Activated CD8-positive, alpha-beta memory T cell treated with anti-CD3 and anti-CD28 coated beads for 24 hours (primary cell): ENCODE measurements around the gene NDUFB10.

Experiments
- DNase-seq: peaks from one replicate; pipeline ENCODE4 v3.0.0-alpha.2; 2020

Gene NDUFB10

GRCh38 chr16:2004795-2005517, 45.6 kb downstream of the NDUFB10 start:
- DNase-seq, result no peak

GRCh38 chr16:2005646-2006045, 46.3 kb downstream of the NDUFB10 start:
- DNase-seq, result peak; percentile 55

DNA sequence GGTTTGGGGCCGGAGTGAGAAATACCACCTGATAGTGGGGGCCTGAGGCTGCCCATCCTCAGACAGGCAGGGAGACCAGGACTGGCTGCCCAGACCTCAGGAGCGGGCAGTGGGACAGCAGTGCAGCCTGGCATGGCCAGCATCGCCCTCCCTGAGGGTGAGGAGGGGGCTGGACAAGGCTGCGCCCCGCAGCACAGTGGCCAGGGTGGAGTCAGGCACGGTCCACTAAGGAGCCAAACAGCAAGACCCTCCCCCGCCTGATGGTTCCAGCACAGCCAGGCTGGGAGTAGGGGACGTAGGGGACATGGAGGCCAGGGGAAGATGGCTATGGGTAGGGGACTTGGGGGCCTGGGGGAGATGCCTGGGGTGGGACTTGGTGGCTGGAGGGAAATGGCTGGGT, 47.0 kb downstream of the NDUFB10 start:
- DNase-seq, result no peak

DNA sequence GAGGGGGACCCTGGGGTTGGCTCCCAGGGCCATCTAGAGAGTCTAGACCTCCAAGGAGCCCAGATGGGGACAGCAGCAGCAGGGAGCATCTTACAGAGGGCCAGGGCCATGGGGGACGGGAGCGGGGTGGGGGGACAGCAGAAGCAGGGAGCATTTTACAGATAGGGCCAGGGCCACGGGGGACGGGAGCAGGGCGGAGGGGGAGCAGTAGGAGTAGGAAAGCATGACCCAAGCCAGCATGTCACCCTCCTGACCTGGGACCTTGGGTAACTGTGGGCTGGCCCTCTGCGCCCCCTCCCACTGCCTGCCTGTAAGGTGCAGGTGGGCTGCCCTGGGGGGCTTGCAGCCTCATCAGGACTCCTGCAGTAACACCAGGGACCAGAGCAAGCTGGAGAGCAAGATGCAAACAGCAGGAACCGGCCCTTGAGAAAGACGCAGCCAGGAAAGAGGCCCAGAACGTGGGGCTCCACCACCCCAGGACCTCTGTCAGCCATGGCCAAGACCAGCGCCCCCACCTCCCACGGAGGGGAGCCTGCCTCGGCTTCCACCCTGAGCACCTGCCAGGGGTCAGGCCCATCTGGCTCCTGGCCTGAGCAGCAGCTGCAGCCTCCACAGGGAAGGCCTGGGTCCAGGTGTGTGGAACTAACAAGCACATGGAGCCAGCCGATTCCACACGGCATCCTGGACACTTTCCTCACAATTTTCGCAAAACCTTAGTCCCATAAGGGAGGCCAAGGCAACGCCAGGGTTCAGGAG, 47.9 kb downstream of the NDUFB10 start:
- no peak for DNase-seq

- peak; percentile 71 for DNase-seq
Observed at GRCh38 chr16:2008009-2008526, 48.7 kb downstream of the NDUFB10 start.

DNA sequence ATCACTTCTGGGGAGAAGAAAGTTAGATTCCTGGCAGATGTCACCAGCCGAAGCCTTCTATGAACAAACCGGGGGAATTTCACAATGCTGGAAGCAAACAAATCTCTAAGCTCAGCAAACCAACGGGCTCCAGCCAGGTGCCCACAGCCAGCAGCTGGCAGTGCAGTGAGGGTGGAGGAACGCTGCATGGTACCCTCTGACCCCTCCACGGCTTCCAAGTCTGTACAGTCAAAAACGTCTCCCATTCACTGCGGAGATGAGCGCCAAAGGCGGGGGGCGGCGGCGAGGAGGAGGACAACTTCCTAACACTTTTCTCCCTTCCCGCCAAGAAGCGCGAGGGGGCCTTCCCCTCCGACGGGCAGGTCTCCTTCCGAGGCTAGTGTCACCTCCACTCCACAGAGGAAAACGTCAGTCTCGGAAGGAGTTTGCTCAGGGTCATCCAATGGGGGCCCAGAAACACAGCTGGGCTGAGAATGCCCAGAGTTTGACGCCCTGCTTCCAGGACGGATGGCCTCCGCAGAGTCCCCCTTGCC, 49.4 kb downstream of the NDUFB10 start:
- DNase-seq, result peak; percentile 78

DNA sequence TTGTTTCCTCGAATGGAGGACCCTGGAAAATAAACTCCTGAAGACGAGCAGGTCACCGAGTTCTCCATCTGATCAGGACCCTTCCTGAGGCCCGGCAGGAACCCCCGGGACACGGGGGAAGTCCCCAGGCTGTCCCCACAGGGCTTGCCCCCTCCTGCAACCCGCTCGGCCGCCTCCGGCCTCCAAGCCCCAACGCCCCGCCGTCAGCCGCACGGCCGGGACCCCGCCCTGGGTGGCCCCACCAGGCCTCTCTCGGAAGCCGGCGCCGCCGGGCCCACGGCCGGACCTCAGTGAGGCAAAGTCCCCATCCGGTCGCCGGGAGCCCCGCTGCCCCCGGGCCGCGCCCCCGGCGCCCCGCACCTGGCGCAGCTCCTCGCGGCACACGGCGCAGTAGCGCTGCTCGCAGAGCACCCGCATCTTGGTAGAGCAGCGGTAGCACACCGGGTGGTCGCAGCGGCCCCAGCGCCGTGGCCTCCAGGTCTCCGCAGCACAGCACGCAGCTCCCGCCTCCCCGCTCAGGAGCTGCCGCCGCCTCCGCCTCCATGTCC, 49.9 kb downstream of the NDUFB10 start:
- DNase-seq, result peak; percentile 74

DNA sequence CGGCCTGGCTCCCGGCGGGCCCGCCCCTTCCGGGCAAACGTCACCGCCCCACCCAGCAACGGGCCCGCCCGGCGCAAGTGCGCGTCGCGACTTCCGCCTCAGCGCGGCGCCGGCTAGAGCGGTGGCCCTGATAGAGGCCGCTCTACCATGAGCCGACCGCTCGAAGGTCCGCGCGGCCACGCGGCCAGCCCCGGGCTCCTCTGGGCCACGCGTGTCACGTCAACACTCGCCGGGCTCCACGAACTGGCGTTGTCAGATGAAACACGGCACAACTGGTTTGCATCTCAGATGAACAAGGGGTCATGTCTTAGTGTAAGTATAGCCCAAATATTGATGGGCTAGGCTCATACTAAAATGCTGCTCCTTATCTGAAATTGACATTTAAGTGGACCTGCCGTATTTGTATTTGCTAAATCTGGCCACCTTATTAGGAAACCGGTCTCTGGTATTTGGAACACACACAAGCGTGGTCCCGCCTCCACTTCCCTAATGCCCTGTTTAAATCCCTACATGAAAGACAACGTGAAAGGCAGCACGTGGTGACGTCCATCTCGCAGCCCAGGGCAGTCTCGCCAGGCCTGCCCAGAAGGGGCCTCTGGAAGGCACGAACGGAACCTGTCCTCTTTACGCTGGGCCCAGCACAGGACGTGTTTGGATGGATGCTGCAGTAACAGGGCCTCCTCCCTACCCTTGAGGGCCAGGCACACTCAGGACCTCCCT, 50.6 kb downstream of the NDUFB10 start, which contains the start of gene ZNF598:
Gene ZNF598, minus strand, starts transcription at position 31 of the 720 bp plus-strand sequence.
- DNase-seq, result peak; percentile 92
